ENCODE measurements around the gene ZNF222.

Gene ZNF222

DNA sequence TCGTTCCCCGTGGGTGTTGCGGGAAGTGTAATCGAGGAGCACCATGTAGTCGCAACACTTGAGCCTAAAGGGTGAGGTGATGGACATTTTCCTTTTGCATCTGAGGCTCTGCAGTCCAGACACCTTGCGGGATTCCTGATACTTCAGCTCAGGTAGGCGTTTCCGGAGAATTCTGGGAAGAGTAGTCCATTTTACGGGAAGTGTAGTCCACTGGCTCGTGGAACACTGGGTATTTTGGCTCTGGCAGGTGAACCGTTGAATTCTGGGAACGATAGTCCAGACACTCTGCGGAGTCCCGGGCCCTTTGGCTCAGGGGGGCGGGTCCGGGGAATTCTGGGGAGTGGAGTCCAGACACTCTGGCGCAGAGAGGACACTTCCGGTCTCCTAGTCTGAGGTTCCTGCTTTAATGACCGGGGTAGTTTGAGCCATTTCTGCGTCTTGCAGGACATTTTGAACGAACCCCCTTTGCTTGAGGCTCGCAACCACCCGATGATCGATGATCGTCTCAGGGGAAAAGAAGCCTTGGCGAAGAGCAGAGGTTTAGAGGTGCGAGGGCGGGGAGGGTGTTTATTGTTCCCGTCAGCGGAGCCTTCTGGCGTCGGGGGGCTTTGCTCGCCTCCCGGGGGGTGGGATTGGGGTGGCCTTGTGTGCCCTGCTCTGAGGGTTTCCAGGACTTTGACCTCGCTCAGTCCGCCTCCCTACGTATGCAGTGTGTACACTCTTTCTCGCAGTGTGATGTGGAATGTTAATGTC lies 26.6 kb downstream of the ZNF222 start, which contains the start of gene ZNF223:
TSS of gene ZNF223 (plus strand) at position 387 of the 753 bp plus-strand sequence. CDS start 3,141 bp downstream, outside the sequence.
- no peak within 1 kb of the TSS for H3K4me3 ChIP-seq (ENCODE audit: low read length)
- no peaks in the 10 kb centered on the region for H3K27me3 ChIP-seq (ENCODE audit: low read depth, low read length)
- no peak for TF ChIP-seq EZH2phosphoT487 (IDR thresholded peaks at IDR 0.05; ENCODE audit: low read depth)
- TF ChIP-seq, protein P1, sequence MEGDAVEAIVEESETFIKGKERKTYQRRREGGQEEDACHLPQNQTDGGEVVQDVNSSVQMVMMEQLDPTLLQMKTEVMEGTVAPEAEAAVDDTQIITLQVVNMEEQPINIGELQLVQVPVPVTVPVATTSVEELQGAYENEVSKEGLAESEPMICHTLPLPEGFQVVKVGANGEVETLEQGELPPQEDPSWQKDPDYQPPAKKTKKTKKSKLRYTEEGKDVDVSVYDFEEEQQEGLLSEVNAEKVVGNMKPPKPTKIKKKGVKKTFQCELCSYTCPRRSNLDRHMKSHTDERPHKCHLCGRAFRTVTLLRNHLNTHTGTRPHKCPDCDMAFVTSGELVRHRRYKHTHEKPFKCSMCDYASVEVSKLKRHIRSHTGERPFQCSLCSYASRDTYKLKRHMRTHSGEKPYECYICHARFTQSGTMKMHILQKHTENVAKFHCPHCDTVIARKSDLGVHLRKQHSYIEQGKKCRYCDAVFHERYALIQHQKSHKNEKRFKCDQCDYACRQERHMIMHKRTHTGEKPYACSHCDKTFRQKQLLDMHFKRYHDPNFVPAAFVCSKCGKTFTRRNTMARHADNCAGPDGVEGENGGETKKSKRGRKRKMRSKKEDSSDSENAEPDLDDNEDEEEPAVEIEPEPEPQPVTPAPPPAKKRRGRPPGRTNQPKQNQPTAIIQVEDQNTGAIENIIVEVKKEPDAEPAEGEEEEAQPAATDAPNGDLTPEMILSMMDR (IDR thresholded peaks at IDR 0.05; ENCODE audit: low read depth, low read length) = no peak
- H2AFZ ChIP-seq (ENCODE audit: low read depth, low read length) = no peak within 1 kb of the TSS
- H3K4me2 ChIP-seq (ENCODE audit: low read length) = no peak within 1 kb of the TSS
- no peaks in the 10 kb centered on the region for H3K4me1 ChIP-seq (ENCODE audit: low read length)
- H3K79me2 ChIP-seq (ENCODE audit: low read length) = no peaks in the 10 kb centered on the region
- H3K9me3 ChIP-seq (ENCODE audit: insufficient read depth, low read length) = peaks cover 6% of the 10 kb centered on the region; the same call in 1 of the 2 replicates
- H3K36me3 ChIP-seq (replicated peaks; ENCODE audit: low read depth, low read length) = no peaks in the 10 kb centered on the region
- no peaks in the 10 kb centered on the region for H4K20me1 ChIP-seq (ENCODE audit: insufficient read depth, low read length)
- H3K27ac ChIP-seq (ENCODE audit: low read length) = no peak within 1 kb of the TSS
- H3K9ac ChIP-seq (ENCODE audit: low read length) = no peak within 1 kb of the TSS

DNA sequence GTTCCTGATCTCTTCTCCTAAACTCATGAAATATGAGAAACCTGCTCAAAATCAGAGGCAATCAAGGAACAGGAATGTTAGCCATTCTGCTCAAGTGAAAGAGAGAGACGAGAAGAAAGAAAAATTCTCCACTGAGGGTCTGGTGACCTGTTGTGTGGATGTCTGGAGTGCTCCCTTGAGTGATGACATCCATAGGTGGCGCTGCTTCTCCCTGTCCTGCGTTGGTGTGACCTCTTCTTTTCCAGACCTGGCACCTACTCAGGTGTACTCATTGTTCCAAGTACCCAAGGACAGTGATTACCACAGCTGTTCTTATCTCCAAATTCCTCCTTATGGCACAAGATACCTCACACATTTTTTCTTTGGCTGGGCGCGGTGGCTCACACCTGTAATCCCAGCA lies 30.7 kb downstream of the ZNF222 start:
- H3K4me2 ChIP-seq (ENCODE audit: low read length) = no peak overlapping the region
- H3K27me3 ChIP-seq (ENCODE audit: low read depth, low read length) = no peaks in the 10 kb centered on the region
- no peaks in the 10 kb centered on the region for H3K36me3 ChIP-seq (replicated peaks; ENCODE audit: low read depth, low read length)
- H3K79me2 ChIP-seq (ENCODE audit: low read length) = no peaks in the 10 kb centered on the region
- TF ChIP-seq EZH2phosphoT487 (IDR thresholded peaks at IDR 0.05; ENCODE audit: low read depth) = no peak
- TF ChIP-seq, protein P1 (IDR thresholded peaks at IDR 0.05; ENCODE audit: low read depth, low read length) = peak; percentile 11; the same call in 1 of the 2 replicates
- no peak overlapping the region for H3K4me3 ChIP-seq (ENCODE audit: low read length)
- no peak overlapping the region for H3K27ac ChIP-seq (ENCODE audit: low read length)
- no peak overlapping the region for H2AFZ ChIP-seq (ENCODE audit: low read depth, low read length)
- no peaks in the 10 kb centered on the region for H3K4me1 ChIP-seq (ENCODE audit: low read length)
- H3K9ac ChIP-seq (ENCODE audit: low read length) = no peak overlapping the region
- peaks cover 6% of the 10 kb centered on the region; the same call in 1 of the 2 replicates for H3K9me3 ChIP-seq (ENCODE audit: insufficient read depth, low read length)
- no peaks in the 10 kb centered on the region for H4K20me1 ChIP-seq (ENCODE audit: insufficient read depth, low read length)

DNA sequence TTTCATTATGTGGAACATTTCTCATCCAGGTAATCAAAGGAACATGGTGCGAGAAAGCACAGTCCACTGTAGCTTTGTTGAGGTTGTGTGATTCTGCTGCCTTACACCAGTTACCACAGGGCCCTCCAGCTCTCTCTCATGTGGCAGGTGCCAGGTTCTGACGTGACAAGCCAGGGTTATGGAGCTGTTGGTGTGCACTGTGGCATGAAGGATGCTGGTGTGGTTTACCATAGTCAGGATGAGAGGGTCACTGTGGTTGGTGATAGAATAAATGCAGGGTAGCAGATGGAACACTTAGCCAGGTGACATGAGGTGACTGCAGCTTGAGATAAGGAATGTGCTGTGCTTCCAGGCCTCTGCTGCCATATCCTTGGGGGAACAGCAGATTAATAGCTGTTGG lies 34.0 kb downstream of the ZNF222 start:
- H3K36me3 ChIP-seq (replicated peaks; ENCODE audit: low read depth, low read length) = no peaks in the 10 kb centered on the region

DNA sequence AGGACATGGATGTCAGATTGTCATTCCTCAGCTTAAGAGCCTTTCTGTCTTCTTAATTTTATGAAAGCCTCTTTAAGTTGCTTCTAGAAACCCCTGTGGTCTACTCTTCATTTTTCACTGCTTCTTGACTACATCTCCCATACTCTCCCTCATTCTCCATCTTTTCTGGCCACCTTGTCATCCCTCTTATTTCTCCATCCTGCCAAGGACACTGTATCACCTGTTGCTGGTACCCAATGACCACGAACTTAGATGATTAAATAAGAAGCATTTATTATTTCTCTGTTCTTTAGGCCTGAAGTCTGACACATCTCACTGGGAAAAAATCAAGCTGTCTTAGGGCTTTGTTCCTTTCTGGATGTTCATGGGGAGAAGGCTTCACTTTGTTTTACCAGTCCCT lies 35.9 kb downstream of the ZNF222 start:
- H3K36me3 ChIP-seq (replicated peaks; ENCODE audit: low read depth, low read length) = no peaks in the 10 kb centered on the region
- H3K9ac ChIP-seq (ENCODE audit: low read length) = no peak overlapping the region
- H3K27ac ChIP-seq (ENCODE audit: low read length) = no peak overlapping the region
- no peaks in the 10 kb centered on the region for H3K4me1 ChIP-seq (ENCODE audit: low read length)
- no peaks in the 10 kb centered on the region for H3K79me2 ChIP-seq (ENCODE audit: low read length)
- no peaks in the 10 kb centered on the region for H4K20me1 ChIP-seq (ENCODE audit: insufficient read depth, low read length)
- no peak overlapping the region for H3K4me3 ChIP-seq (ENCODE audit: low read length)
- peaks cover 3% of the 10 kb centered on the region; the same call in 1 of the 2 replicates for H3K9me3 ChIP-seq (ENCODE audit: insufficient read depth, low read length)
- H3K4me2 ChIP-seq (ENCODE audit: low read length) = no peak overlapping the region
- no peak overlapping the region for H2AFZ ChIP-seq (ENCODE audit: low read depth, low read length)
- no peaks in the 10 kb centered on the region for H3K27me3 ChIP-seq (ENCODE audit: low read depth, low read length)
- TF ChIP-seq EZH2phosphoT487 (IDR thresholded peaks at IDR 0.05; ENCODE audit: low read depth) = no peak
- TF ChIP-seq, protein P1 (IDR thresholded peaks at IDR 0.05; ENCODE audit: low read depth, low read length) = no peak

More for the DNA sequence above, 34.0 kb downstream of the ZNF222 start:
- no peak overlapping the region for H2AFZ ChIP-seq (ENCODE audit: low read depth, low read length)
- H3K79me2 ChIP-seq (ENCODE audit: low read length) = no peaks in the 10 kb centered on the region
- H3K9me3 ChIP-seq (ENCODE audit: insufficient read depth, low read length) = peaks cover 6% of the 10 kb centered on the region; the same call in 1 of the 2 replicates
- H3K9ac ChIP-seq (ENCODE audit: low read length) = no peak overlapping the region
- TF ChIP-seq EZH2phosphoT487 (IDR thresholded peaks at IDR 0.05; ENCODE audit: low read depth) = no peak
- TF ChIP-seq, protein P1 (IDR thresholded peaks at IDR 0.05; ENCODE audit: low read depth, low read length) = no peak
- no peak overlapping the region for H3K4me3 ChIP-seq (ENCODE audit: low read length)
- no peaks in the 10 kb centered on the region for H3K4me1 ChIP-seq (ENCODE audit: low read length)
- no peaks in the 10 kb centered on the region for H3K27me3 ChIP-seq (ENCODE audit: low read depth, low read length)
- H4K20me1 ChIP-seq (ENCODE audit: insufficient read depth, low read length) = no peaks in the 10 kb centered on the region
- no peak overlapping the region for H3K27ac ChIP-seq (ENCODE audit: low read length)
- no peak overlapping the region for H3K4me2 ChIP-seq (ENCODE audit: low read length)

Data from OCI-LY3 (cell line).